ENCODE measurements around the gene SLIT3. TPM values are rescaled to one million over a fixed set of nuclear protein-coding genes. Genes with fewer than 3 reads are reported as not detected.
A peak's percentile ranks its signal among the peaks of the same experiment; 100 is the strongest.

The SLIT3 gene
- polyA plus RNA-seq, 1 of the 3 experiments (the other 2 are of a cell fraction), result 119 TPM

DNA sequence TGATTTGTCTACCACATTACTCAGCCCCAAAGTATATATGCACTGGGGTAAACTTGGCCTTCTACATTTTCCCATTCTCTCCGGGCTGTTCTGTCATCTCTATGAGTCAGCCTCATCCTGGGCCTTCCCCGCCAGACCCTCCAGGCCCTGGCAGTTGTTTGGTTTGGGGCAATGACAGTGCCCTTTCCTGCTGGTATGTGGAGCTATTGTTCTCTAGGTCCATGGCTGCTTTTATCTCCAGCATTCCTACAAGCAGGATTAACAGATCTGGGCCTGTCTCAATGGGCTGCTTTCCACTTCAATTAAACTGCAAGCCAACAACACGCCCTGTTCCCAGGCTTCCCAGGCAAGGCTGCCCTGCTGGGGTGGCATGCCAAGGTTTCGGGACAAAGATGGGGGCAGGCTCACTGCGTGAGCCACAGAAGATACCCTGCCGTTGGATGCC lies 136.4 kb downstream of the SLIT3 start:
- no peaks in the 10 kb centered on the region for H3K27me3 ChIP-seq (ENCODE audit: insufficient read depth)
- no peaks in the 10 kb centered on the region for H3K9me2 ChIP-seq
- no peak for DNase-seq
- no peaks in the 10 kb centered on the region for H3K36me3 ChIP-seq (replicated peaks in 1 of 2; ENCODE audit: control insufficient read depth in 1 of 2, insufficient read depth in 2 of 2, low read length in 1 of 2)
- no peak overlapping the region for H3K4me3 ChIP-seq (ENCODE audit: low read depth in 2 of 2, low read length in 1 of 2)
- no peaks in the 10 kb centered on the region for H3K9me3 ChIP-seq
- peak overlapping the region; percentile 52; the same call in 1 of the 2 replicates for H3K9ac ChIP-seq
- H4K20me1 ChIP-seq (ENCODE audit: insufficient read depth), result no peaks in the 10 kb centered on the region
- peak overlapping the region; percentile 53 for H3K4me2 ChIP-seq
- POLR2A ChIA-PET, result no interaction called here
- 23% methylated on average over 3 of the region's 6 CpGs for WGBS (ENCODE audit: low lambda C conversion rate)
- peak overlapping the region; percentile 70 to 97 for H3K27ac ChIP-seq (ENCODE audit: low read depth in 2 of 2, low read length in 1 of 2)
- peak; percentile 83; the same call in 1 of the 2 replicates for TF ChIP-seq RXRA (IDR thresholded peaks at IDR 0.05; ENCODE audit: borderline replicate concordance, low read depth)
- TF ChIP-seq SIN3A (IDR thresholded peaks at IDR 0.05; ENCODE audit: borderline replicate concordance, low read depth, low read length), result no peak
- TF ChIP-seq, protein P1, sequence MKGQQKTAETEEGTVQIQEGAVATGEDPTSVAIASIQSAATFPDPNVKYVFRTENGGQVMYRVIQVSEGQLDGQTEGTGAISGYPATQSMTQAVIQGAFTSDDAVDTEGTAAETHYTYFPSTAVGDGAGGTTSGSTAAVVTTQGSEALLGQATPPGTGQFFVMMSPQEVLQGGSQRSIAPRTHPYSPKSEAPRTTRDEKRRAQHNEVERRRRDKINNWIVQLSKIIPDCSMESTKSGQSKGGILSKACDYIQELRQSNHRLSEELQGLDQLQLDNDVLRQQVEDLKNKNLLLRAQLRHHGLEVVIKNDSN (IDR thresholded peaks at IDR 0.05; ENCODE audit: borderline replicate concordance, low read depth), result 0 out of 2 replicates have a peak, but pooled peaks have one; percentile 3
- peak; percentile 21 to 89; a peak in 2 of 4 replicates for TF ChIP-seq EP300 (IDR thresholded peaks at IDR 0.05; ENCODE audit: borderline replicate concordance in 1 of 2, low read depth in 1 of 2, low read length in 1 of 2)
- peak; percentile 90 for TF ChIP-seq TCF12 (IDR thresholded peaks at IDR 0.05)
- TF ChIP-seq MEF2A (IDR thresholded peaks at IDR 0.05; ENCODE audit: borderline replicate concordance, low read depth), result peak; percentile 31; the same call in 1 of the 2 replicates
- peak; percentile 26 for TF ChIP-seq RAD21 (IDR thresholded peaks at IDR 0.05; ENCODE audit: low read length)
- TF ChIP-seq NRF1 (IDR thresholded peaks at IDR 0.05; ENCODE audit: low read depth, low read length), result no peak
- TF ChIP-seq, protein P2, sequence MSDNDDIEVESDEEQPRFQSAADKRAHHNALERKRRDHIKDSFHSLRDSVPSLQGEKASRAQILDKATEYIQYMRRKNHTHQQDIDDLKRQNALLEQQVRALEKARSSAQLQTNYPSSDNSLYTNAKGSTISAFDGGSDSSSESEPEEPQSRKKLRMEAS (IDR thresholded peaks at IDR 0.05; ENCODE audit: low read depth), result peak; percentile 70; the same call in 1 of the 2 replicates
- no peak for TF ChIP-seq MXI1 (IDR thresholded peaks at IDR 0.05; ENCODE audit: low read depth, low read length)
- TF ChIP-seq FOXM1 (IDR thresholded peaks at IDR 0.05; ENCODE audit: low read depth), result 0 out of 2 replicates have a peak, but pooled peaks have one; percentile 49
- no peak for TF ChIP-seq RFX5 (IDR thresholded peaks at IDR 0.05; ENCODE audit: low read length)
- TF ChIP-seq GABPA (IDR thresholded peaks at IDR 0.05; ENCODE audit: low read depth), result no peak
- TF ChIP-seq, protein P3, sequence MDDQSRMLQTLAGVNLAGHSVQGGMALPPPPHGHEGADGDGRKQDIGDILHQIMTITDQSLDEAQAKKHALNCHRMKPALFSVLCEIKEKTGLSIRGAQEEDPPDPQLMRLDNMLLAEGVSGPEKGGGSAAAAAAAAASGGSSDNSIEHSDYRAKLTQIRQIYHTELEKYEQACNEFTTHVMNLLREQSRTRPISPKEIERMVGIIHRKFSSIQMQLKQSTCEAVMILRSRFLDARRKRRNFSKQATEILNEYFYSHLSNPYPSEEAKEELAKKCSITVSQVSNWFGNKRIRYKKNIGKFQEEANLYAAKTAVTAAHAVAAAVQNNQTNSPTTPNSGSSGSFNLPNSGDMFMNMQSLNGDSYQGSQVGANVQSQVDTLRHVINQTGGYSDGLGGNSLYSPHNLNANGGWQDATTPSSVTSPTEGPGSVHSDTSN (IDR thresholded peaks at IDR 0.05), result peak; percentile 62
- TF ChIP-seq FOXJ3 (CRISPR knock-in tag; IDR thresholded peaks at IDR 0.05), result no peak
- TF ChIP-seq YY1 (IDR thresholded peaks at IDR 0.05; ENCODE audit: low read depth), result peak; percentile 64; the same call in 1 of the 2 replicates
- TF ChIP-seq, protein P4, sequence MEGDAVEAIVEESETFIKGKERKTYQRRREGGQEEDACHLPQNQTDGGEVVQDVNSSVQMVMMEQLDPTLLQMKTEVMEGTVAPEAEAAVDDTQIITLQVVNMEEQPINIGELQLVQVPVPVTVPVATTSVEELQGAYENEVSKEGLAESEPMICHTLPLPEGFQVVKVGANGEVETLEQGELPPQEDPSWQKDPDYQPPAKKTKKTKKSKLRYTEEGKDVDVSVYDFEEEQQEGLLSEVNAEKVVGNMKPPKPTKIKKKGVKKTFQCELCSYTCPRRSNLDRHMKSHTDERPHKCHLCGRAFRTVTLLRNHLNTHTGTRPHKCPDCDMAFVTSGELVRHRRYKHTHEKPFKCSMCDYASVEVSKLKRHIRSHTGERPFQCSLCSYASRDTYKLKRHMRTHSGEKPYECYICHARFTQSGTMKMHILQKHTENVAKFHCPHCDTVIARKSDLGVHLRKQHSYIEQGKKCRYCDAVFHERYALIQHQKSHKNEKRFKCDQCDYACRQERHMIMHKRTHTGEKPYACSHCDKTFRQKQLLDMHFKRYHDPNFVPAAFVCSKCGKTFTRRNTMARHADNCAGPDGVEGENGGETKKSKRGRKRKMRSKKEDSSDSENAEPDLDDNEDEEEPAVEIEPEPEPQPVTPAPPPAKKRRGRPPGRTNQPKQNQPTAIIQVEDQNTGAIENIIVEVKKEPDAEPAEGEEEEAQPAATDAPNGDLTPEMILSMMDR (IDR thresholded peaks at IDR 0.05), result peak; percentile 30; the same call in 1 of the 2 replicates
- TF ChIP-seq TAF1 (IDR thresholded peaks at IDR 0.05; ENCODE audit: borderline replicate concordance, low read depth, low read length), result peak; percentile 33; the same call in 1 of the 2 replicates
- TF ChIP-seq, protein P5, sequence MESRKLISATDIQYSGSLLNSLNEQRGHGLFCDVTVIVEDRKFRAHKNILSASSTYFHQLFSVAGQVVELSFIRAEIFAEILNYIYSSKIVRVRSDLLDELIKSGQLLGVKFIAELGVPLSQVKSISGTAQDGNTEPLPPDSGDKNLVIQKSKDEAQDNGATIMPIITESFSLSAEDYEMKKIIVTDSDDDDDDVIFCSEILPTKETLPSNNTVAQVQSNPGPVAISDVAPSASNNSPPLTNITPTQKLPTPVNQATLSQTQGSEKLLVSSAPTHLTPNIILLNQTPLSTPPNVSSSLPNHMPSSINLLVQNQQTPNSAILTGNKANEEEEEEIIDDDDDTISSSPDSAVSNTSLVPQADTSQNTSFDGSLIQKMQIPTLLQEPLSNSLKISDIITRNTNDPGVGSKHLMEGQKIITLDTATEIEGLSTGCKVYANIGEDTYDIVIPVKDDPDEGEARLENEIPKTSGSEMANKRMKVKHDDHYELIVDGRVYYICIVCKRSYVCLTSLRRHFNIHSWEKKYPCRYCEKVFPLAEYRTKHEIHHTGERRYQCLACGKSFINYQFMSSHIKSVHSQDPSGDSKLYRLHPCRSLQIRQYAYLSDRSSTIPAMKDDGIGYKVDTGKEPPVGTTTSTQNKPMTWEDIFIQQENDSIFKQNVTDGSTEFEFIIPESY (IDR thresholded peaks at IDR 0.05; ENCODE audit: borderline replicate concordance, low read depth), result peak; percentile 77
- TF ChIP-seq, protein P6, sequence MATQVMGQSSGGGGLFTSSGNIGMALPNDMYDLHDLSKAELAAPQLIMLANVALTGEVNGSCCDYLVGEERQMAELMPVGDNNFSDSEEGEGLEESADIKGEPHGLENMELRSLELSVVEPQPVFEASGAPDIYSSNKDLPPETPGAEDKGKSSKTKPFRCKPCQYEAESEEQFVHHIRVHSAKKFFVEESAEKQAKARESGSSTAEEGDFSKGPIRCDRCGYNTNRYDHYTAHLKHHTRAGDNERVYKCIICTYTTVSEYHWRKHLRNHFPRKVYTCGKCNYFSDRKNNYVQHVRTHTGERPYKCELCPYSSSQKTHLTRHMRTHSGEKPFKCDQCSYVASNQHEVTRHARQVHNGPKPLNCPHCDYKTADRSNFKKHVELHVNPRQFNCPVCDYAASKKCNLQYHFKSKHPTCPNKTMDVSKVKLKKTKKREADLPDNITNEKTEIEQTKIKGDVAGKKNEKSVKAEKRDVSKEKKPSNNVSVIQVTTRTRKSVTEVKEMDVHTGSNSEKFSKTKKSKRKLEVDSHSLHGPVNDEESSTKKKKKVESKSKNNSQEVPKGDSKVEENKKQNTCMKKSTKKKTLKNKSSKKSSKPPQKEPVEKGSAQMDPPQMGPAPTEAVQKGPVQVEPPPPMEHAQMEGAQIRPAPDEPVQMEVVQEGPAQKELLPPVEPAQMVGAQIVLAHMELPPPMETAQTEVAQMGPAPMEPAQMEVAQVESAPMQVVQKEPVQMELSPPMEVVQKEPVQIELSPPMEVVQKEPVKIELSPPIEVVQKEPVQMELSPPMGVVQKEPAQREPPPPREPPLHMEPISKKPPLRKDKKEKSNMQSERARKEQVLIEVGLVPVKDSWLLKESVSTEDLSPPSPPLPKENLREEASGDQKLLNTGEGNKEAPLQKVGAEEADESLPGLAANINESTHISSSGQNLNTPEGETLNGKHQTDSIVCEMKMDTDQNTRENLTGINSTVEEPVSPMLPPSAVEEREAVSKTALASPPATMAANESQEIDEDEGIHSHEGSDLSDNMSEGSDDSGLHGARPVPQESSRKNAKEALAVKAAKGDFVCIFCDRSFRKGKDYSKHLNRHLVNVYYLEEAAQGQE (IDR thresholded peaks at IDR 0.05; ENCODE audit: low read depth, low read length), result 0 out of 2 replicates have a peak, but pooled peaks have one; percentile 21
- peak; percentile 82 for TF ChIP-seq TEAD4 (IDR thresholded peaks at IDR 0.05; ENCODE audit: borderline replicate concordance, insufficient read depth)
- peak; percentile 92 for TF ChIP-seq JUND (IDR thresholded peaks at IDR 0.05)
- TF ChIP-seq FOSL2 (IDR thresholded peaks at IDR 0.05; ENCODE audit: borderline replicate concordance, low read depth), result peak; percentile 96
- TF ChIP-seq ELF1 (IDR thresholded peaks at IDR 0.05), result no peak
- TF ChIP-seq NFIC (IDR thresholded peaks at IDR 0.05; ENCODE audit: borderline replicate concordance), result peak; percentile 82
- peaks cover 15% of the 10 kb centered on the region; the same call in 1 of the 2 replicates for H3K79me2 ChIP-seq (ENCODE audit: insufficient read depth)
- H3F3A ChIP-seq (replicated peaks; ENCODE audit: insufficient read depth), result peaks cover 50% of the 10 kb centered on the region
- H3K4me1 ChIP-seq (ENCODE audit: control insufficient read depth in 1 of 2, insufficient read depth in 2 of 2, low read depth in 1 of 2, low read length in 1 of 2), result peaks cover 37 to 48% of the 10 kb centered on the region in 2 experiments
- H2AFZ ChIP-seq (ENCODE audit: low read depth), result peak overlapping the region; percentile 17; the same call in 1 of the 2 replicates
- CTCF ChIA-PET, result interaction anchor here (1.3 to 1.6 kb wide), 2 partner anchors 8 to 11 kb away, joined by 4 to 6 read pairs; no protein-coding TSS in a partner anchor

Data from SK-N-SH (cell line).